ENCODE measurements around the gene ICAM3. TPM values are rescaled to one million over a fixed set of nuclear protein-coding genes. Genes with fewer than 3 reads are reported as not detected.

Gene ICAM3
- total and polyA plus RNA-seq, 2 of the 4 experiments (the other 2 are of a cell fraction): 6.6 to 11.7 TPM

DNA sequence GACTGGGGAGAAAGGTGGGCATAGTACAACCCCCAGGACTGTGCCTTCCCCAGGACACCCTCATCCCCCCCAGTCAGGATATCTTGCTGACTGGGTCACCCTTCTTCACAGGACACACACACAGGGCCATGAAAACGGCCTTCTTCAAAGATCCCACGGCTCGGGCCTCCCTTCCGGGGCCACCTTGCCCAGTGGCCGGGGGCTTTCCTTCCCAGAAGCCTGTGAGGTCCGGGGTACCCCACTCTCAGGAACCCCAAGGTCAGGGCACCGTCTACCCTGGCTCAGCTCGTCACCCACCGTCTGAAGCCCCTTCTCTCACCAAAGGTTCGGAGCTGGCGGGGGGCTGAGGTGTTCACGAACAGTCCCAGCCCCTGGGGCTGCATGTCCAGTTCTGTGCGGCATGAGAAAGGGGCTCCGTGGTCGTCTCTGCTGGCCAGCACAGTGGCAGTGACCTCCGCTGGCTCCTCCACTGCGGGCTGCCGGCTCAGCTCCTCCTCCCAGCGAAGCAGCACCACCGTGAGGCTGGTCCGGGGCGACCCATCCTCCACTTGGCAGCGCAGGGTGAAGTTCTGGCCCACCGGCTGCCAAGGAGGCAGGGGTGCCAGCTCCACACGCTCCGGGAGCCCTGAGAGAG is 4.0 kb downstream of the ICAM3 start:
- H3K14ac ChIP-seq (replicated peaks; ENCODE audit: low read depth, low read length): no peak overlapping the region
- no peak overlapping the region for H3K27ac ChIP-seq (ENCODE audit: insufficient read depth, low read length)
- H2AK9ac ChIP-seq (replicated peaks; ENCODE audit: low read depth, low read length, poor library complexity): peak overlapping the region; percentile 18
- no peak overlapping the region; the same call in 1 of the 2 replicates for H3K4me2 ChIP-seq (ENCODE audit: low read depth, low read length)
- H3K4ac ChIP-seq (ENCODE audit: low read depth, low read length): no peak overlapping the region; the same call in 1 of the 2 replicates
- no peak overlapping the region for H3K9ac ChIP-seq (ENCODE audit: low read depth, low read length)
- intact Hi-C loops (cut with micrococcal nuclease): loop anchor here (2.0 kb wide), 1 partner anchor 67 kb away; no protein-coding TSS in a partner anchor
- no peaks in the 10 kb centered on the region for H3K9me3 ChIP-seq (ENCODE audit: control insufficient read depth, insufficient read depth, low read length)
- H4K5ac ChIP-seq (ENCODE audit: low read depth, low read length): no peak overlapping the region
- peaks cover 5% of the 10 kb centered on the region; the same call in 1 of the 2 replicates for H3K4me1 ChIP-seq (ENCODE audit: control insufficient read depth, insufficient read depth, low read length)
- no peaks in the 10 kb centered on the region for H3K27me3 ChIP-seq (ENCODE audit: control insufficient read depth, insufficient read depth, low read length)
- no peak overlapping the region for H3K18ac ChIP-seq (ENCODE audit: low read depth, low read length)
- BruUV-seq (replicated peaks): no TSS peak
- H2BK20ac ChIP-seq (ENCODE audit: low read depth, low read length): no peak overlapping the region
- WGBS, 2 experiments (ENCODE audit: extremely low coverage in 2 of 2, insufficient read length in 1 of 2): 50% methylated on average over 14 of the region's 26 CpGs; no CpG with 5 or more reads in 1 of the 2 experiments
- H3K4me3 ChIP-seq (ENCODE audit: insufficient read depth, low read depth, low read length): no peak overlapping the region
- no peak overlapping the region for H3K56ac ChIP-seq (ENCODE audit: extremely low read depth, insufficient read depth, low read length)
- H4K8ac ChIP-seq (ENCODE audit: low read depth in 2 of 2, low read length in 2 of 2): no peak overlapping the region
- dilution Hi-C loops (cut with HindIII; ENCODE audit: low sequenced_read_pairs, unreplicated experiment): no loop called here
- no peaks in the 10 kb centered on the region; the same call in 1 of the 2 replicates for H3K9me1 ChIP-seq (ENCODE audit: insufficient read depth, low read length)
- DNase-seq (no peak), ATAC-seq (ENCODE audit: low read depth) (no peak)
- in situ Hi-C loops (cut with MboI; ENCODE audit: low sequenced_read_pairs): no loop called here
- no peak overlapping the region; the same call in 1 of the 2 replicates for H2AK5ac ChIP-seq (ENCODE audit: low read depth, low read length)
- POLR2A ChIA-PET (ENCODE audit: unreplicated experiment): interaction anchor here (0.5 to 0.6 kb wide), 2 partner anchors 52 to 1844 kb away, joined by 4 to 9 read pairs; no protein-coding TSS in a partner anchor
- H4K91ac ChIP-seq (ENCODE audit: insufficient read depth, low read depth, low read length): no peak overlapping the region
- H3K36me3 ChIP-seq (ENCODE audit: control insufficient read depth, insufficient read depth, low read length): peaks cover under 1% of the 10 kb centered on the region
- H4K20me1 ChIP-seq (ENCODE audit: insufficient read depth, low read length): peaks cover 21% of the 10 kb centered on the region
- peak overlapping the region; percentile 98 for H2AFZ ChIP-seq (replicated peaks; ENCODE audit: low read length, poor library complexity)
- H2BK15ac ChIP-seq (ENCODE audit: low read depth, low read length): no peak overlapping the region
- H3K79me1 ChIP-seq (ENCODE audit: low read depth in 1 of 2, low read length in 2 of 2): peaks cover 6 to 26% of the 10 kb centered on the region in 2 experiments
- TF ChIP-seq RFX5 (IDR thresholded peaks at IDR 0.05; ENCODE audit: low read depth, low read length): no peak
- TF ChIP-seq SMC3 (IDR thresholded peaks at IDR 0.05; ENCODE audit: low read depth, low read length): no peak
- no peak for TF ChIP-seq BHLHE40 (IDR thresholded peaks at IDR 0.05; ENCODE audit: low read depth, low read length)
- TF ChIP-seq POLR2A (IDR thresholded peaks at IDR 0.05; ENCODE audit: low read depth, low read length): no peak
- TF ChIP-seq MXI1 (IDR thresholded peaks at IDR 0.05; ENCODE audit: borderline replicate concordance, low read depth, low read length): no peak
- no peak for TF ChIP-seq CEBPB (IDR thresholded peaks at IDR 0.05; ENCODE audit: low read depth, low read length)
- TF ChIP-seq RAD21 (IDR thresholded peaks at IDR 0.05; ENCODE audit: low read length): no peak
- TF ChIP-seq MAFK (IDR thresholded peaks at IDR 0.05; ENCODE audit: low read depth, low read length): no peak
- H2BK5ac ChIP-seq (ENCODE audit: low read depth, low read length, poor library complexity, severe bottlenecking): peak overlapping the region; percentile 40
- no peak overlapping the region for H2BK120ac ChIP-seq (ENCODE audit: low read depth, low read length)
- CTCF ChIA-PET: no interaction called here
- H3K23ac ChIP-seq (ENCODE audit: low read depth, low read length): no peak overlapping the region
